ENCODE data around the gene IL20RA.
A peak's percentile ranks its signal among the peaks of the same experiment; 100 is the strongest.
"Not testable (repeated sequence)": the region's sequence is repeated elsewhere in the genome, so short reads cannot be mapped to it uniquely, and the experiment has no call there.

IL20RA gene, protein sequence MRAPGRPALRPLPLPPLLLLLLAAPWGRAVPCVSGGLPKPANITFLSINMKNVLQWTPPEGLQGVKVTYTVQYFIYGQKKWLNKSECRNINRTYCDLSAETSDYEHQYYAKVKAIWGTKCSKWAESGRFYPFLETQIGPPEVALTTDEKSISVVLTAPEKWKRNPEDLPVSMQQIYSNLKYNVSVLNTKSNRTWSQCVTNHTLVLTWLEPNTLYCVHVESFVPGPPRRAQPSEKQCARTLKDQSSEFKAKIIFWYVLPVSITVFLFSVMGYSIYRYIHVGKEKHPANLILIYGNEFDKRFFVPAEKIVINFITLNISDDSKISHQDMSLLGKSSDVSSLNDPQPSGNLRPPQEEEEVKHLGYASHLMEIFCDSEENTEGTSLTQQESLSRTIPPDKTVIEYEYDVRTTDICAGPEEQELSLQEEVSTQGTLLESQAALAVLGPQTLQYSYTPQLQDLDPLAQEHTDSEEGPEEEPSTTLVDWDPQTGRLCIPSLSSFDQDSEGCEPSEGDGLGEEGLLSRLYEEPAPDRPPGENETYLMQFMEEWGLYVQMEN

DNA sequence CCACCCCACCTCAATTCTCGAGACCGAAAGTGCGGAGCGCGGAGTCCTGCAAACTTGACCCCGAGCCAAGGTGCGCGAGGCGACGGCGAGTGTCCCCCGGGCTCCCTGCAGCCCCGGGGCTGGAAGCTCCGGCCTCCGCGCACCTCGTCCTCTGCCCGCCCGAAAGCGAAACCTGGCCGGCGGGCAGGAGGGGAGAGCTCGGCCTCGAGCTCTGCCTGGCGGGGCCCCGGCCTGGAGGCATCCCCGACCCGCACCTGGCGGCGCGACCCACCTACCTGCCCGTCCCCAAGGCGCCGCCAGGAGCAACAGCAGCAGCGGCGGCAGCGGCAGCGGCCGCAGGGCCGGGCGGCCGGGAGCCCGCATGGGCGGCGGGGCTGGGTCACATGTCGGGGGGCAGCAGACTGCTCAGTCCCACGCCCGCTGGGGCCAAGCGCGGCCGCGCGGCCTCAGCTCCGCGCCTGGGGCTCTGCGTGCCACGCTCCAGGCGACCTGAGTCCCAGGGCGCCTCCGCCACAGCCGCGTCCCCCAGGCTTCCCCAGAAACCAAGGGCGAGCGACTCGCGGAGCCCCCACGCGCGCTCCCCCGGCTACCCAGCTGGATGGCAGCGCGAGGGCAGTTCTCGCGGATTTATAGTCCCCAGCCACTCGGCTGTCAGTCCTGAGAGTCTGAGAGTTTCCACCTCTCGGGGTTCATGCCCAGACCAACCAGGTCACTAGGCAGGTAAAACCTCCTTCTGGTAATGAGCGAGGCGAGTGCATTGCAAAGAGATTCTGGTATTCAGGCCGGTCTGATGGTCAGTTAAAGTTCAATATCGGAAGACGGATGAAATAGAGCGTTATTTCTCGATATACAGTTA lies at the start of gene IL20RA:
IL20RA (minus strand) TSS at position 600 of the 856 bp plus-strand sequence; CDS start at position 363, 237 bp downstream.
- DNase-seq = peak; percentile 24

DNA sequence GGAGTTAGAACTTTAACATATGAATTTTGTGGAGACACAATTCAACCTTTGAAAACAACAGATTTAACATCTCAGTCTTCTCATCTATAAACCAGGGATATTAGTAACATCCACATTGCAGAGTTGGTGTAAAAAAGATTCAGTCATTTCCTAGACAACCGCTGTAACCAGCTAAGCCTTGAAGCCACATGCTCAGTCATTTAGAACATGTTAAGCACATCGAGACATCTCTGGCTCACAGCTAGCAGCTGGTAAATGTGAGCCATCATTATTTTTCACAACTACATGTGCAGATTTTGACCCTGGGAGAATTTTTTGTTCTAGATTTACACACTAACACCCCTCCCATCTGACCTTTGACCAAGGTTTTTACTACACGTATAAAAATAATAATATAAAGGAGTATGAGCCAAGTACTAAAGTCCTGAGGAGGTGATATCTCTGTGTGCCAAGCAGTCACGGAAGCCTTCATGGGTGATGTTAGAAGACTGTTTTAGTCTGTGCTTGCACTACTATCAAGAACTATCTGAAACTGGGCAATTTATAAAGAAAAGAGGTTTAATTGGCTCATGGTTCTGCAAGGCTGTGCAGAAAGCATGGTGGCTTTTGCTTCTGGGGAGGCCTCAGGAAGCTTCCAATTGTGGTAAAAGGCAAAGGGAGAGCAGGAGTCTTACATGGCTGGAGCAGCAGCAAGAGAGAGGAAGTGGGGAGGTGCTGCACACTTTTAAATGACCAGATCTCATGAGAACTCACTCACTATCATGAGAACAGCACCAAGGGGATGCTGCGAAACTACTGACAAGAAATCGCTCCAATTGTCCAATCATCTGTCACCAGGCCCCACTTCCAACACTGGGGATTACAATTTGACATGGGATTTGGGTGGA lies 48.7 kb upstream of the IL20RA start:
- DNase-seq = no peak

DNA sequence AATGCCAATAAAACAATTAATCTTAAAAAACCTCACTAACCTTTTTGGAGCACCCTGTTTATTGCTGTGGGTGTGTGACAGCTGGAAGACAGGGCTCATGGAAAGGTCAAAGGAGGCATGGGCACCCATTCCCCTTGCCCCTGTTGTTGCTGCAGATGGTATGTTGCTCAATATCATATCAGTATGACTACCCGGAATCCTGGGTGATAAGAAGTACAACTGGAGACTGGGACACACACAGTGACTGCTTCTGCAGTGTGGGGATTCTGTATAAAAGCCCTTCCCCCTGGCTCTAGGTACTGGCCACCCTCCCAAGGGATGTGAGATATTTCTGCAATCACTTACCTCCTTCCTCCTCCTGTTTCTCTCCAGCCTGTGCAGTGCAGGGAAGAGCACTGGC lies 47.3 kb upstream of the IL20RA start:
- no peak for DNase-seq

DNA sequence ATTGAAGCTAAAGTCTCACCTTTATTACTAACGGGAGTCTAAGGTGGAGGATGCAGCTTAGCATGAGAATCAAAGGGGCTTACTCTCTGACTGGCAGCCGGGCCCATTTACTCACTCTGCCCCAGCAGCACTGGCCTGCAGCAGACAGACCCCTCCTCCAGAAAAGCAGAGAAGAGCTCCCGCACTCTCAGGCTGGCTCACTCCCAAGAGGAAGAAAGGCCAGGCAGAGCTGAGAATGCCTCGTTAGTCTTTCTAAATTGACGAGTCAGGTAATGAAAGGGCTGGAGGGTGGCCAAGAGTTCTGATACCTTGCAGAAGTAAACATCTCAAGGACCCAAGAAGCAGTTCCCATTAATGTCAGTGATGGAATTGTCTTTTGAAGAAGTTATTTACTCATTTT lies 44.5 kb upstream of the IL20RA start:
- no peak for DNase-seq

DNA sequence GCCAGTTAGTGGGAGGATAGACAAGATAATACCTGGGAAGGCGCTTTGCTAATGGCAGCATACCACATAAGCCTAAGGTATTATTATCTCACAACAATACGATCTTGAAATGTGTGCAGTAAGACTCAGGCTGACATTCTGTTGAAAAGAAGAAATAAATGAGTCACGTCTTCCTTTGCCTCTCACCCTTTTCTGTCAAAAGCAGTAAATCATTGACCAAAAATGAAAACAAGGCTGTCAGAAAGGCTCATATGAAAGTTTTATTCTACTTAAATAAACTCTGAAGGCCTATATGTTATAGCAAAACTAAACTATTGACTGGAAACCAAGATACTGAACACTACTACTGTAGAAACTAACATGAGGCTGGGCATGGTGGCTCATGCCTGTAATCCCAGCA lies 43.1 kb upstream of the IL20RA start:
- no peak for DNase-seq

DNA sequence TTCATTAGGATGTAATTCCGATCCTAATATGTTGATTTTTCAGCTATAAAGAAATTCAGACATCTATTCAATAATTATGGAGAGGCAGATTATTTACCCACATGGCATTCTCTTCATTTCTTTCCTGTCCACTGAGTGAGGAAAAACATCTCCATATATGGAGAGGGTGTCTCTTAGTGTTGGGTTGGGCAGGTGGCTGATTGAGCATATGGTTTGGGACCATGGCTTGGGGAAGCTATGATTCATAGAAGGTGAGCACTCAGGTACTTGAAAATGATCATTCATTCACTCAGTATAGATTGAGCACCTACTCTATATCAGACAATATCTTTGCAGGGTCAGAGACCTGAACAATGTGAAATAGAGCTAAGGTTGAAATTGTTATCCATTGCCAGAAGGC lies 41.3 kb upstream of the IL20RA start:
- no peak for DNase-seq

DNA sequence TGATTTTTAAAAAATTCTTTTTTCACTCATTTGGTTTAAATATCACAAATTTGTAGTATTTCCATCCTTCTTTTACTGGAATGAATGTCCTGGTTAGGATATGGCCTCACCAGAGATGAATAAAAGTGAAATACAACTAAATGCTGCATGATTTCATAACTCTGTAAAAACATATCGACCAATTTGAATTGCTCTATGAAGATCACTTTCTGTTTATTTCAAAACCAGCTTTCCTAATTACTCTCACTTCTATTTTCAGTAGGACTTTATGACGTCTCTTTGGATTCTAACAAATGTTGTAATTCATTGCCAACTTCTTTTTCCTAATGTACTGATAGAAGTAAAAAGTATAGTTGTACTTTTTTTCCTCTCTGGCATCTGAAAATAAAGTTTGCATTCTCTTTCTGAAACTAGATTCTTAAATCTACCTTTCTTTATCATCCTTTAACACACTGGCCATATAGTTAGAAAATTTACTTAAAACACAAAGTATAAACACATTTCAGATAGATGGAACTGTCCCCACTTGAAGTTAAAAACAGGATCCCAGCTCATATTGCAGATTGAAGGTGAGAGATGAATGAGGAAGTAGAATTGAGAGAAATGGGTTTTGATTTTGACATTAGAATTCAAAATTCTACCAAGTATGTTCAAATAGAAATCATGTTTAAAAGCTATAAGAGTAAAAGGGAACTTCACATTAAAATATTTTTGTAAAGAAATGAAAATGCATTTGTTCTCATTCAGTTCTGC lies 40.3 kb upstream of the IL20RA start:
- no peak for DNase-seq

DNA sequence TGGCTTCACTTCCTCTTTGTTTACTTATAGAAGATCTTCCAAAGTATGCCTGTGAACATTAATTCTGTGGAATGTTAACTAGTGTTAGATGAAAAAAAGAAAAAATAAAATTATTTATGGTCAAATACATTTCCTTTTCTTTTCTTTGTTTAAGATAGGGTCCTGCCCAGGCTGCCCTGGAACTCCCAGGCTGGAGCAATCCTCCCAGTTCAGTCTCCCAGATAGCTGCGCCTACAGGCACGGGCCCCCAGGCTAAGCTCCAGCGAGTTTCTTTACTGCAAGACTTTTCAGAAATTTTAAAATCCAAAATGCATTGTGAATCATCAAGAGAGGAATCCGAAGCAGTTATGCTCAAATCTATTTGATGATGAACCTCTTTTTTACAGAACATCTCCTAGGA lies 39.3 kb upstream of the IL20RA start:
- no peak for DNase-seq

DNA sequence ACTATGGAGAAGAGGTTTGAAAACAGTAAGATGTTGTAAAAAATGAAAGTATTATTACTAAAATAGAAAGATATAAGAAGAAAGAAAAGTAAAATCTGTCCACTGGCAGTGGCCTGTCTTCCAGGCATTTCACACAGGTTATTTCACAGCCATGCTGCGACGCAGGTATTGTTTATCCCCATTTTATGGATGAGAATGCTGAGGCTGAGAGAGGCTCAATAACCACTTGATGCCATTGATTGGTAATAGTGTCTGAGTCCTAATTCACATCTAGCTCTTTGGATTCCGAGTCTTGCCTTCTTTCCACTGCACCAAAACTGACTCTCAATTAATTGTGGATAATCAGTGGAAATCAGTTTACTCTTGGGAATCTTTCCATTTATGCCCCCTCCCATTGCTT lies 37.2 kb upstream of the IL20RA start:
- DNase-seq = no peak

DNA sequence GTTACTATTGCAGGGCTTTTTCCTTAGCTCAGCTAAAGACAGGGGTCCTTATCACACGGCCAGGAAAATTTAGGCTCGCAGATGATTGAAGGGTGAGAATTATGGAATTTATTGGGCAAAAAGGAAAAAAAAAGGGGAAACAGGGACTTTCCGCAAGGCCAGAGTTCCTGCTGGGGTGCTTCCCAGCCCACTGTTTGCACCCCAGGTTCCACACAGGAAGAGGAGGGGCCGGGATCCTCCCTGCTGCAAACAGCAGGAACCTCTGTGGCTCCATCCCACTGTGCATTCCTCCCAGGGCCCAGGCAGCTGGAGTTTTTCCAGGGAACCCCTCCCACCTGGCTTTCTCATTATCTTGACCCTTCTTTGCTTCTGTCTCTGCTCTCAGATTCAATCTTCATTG lies 35.9 kb upstream of the IL20RA start:
- no peak for DNase-seq

DNA sequence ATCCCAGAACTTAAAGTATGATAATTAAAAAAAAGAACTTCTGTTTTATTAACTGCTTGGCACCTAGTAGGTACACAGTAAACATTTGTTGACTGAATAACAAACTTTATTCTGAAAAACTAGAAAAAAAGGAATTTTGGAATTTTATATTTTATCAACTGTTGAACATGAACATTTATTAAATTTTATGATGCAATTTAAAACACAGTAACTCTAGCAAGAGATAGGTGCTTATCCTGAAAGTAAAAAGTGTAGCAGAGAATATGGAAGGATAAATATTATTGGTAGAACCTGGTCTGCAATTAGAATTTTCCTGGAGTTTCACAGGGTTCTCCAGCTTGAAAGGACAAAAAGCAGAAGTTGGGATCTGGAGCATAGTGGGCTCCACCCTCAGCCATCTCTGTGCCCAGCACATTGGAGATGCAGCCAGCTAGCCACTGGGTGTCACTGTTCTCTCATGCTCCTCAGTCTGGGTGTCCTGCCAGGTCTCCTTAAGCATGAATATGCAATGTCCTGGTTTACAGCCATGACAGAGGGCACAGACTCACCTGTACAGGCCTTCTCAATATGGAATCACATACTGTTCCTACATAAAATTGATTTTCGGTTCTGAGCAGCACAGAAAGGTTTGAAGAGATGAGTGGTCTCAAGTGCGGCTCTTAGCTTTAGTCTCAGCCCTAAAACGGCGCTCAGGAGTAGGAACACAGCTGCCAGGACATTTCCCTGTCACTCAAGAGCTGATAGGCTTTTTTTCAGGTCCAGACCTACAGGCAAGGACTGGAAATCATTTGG lies 31.7 kb upstream of the IL20RA start:
- peak; percentile 58 for DNase-seq

DNA sequence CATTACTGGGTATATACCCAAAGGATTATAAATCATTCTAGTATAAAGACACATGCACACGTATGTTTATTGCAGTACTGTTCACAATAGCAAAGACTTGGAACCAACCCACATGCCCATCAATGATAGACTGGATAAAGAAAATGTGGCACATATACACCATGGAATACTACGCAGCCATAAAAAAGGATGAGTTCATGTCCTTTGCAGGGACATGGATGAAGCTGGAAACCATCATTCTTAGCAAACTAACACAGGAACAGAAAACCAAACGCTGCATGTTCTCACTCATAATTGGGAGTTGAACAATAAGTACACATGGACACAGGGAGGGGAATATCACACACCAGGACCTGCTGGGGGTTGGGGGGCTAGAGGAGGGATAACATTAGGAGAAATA lies 31.0 kb upstream of the IL20RA start:
- not testable (repeated sequence) for DNase-seq

DNA sequence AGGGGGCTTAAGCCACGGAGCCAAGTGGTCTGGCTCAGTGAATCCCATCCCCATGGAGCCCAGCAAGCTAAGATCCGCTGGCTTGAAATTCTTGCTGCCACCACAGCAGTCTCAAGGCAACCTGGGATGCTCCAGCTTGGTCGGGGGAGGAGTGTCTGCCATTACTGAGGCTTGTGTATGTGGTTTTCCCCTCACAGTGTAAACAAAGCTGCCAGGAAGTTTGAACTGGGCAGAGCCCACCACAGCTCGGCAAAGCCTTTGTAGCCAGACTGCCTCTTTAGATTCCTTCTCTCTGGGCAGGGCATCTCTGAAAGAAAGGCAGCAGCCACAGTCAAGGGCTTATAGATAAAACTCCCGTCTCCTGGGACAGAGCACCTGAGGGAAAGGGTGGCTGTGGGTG lies 25.5 kb upstream of the IL20RA start:
- no peak for DNase-seq

DNA sequence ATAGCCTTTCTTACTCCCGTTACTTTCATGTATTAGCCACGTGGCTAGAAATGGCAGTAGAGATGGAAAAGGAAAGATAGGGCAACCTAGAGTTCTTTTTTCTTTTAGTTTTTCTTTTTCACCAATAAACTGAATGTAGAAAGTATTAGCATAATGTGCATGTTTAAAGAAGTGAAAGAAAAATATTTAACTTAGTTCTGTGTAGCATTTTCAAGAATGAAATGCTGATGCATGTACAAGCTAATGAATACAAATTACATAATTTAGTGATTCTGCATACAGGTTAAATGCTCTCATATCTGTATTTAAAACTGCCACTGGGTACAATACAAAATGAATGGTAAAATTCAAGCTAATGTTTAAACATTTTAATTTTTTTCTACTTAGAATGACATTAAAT lies 22.6 kb upstream of the IL20RA start:
- DNase-seq = no peak

DNA sequence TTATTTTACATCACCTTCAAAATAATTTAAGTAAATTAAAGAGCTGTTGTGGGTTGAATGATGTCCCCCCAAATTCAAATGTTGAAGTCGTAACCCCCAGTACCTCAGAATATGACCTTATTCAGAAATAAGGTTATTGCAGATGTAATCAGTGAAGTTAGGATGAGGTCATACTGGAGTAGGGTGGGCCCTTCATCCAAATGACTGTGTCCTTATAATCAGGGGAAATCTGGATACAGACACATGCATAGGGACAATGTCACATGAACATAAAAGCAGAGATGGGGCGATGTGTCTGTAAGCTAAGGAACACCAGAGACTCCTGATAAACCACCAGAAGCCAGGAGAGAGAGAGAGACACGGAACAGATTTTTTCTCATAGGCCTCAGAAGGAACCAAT lies 13.3 kb upstream of the IL20RA start:
- DNase-seq = no peak

DNA sequence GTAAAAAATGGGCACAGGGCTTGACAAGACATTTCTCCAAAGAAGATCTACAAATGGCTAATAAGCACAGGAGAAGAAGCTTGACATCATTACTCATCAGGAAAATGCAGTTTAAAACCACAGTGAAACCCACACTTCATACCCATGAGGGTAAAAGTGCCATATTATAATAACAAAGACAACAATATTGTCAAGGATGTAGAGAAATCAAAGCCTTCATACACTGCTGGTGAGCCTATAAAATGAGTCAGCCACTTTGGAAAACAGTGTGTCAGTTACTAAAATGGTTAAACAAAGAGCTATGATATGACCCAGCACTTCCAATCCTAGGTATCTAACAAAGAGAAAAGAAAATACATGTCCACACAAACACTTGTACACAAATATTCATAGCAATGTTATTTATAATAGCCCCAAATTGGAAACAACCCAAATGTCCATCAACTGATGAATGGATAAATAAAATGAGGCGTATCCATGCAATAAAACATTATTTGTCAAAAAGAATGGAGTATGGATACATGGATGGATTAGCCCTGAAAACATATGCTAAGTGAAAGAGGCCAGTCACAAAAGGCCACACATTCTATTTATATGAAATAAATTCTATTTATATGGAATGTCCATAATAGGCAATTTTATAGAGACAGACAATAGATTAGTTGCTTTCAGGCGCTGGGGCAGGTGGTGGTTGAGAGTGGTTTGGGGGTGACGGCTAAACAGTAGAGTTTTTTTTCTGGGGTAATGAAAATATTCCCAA lies 11.5 kb upstream of the IL20RA start:
- peak; percentile 4 for DNase-seq

DNA sequence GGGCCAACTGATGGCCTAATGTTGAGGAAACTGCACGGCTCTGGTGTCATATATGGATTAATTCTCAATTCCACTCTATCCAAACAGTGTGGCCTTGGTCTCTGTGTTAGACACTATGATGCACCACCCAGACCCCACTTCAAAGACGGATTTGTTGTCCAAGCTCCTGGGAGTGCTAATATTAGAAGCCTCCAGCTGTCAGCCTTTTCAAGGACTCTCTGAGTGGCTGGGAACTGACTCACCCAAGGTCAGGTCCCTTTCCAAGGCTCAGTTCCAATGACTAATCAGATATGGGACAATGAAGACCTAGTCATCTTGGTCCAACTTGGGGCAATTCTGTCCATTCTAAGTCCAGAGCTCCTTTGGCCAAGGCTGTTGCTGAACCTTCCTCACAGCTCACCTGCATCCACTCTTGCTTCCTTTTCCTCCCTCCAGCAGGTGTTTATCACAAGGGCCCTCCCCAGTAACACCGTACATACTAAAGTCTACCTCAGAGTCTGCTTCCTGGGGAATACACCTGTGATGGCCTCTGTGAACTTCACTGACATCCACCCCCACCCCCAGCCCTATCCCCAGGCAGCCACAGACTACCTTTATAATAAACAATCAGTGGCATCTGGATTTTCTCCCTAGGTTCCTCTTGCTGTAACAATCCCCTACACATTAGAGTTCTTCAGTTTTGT lies 7.2 kb upstream of the IL20RA start:
- DNase-seq = peak; percentile 8

DNA sequence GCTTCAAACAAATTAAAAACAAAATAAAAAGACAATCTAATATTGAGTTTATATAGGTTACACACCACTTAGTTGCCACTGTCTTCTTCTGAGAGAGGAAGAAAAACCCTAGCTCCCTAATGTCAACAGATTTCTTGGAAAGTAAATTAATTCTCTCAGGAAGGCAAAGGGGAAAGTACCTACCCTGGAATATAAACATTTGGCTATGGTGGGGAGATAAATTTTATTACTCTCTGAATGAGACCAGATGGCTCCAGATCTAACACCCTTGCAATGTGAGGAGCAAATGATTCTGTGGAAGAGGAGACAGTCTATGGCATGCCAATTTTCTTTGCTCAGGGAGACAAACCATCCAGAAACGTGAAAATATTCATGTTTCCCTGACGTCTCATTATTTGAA lies 4.3 kb upstream of the IL20RA start:
- no peak for DNase-seq

DNA sequence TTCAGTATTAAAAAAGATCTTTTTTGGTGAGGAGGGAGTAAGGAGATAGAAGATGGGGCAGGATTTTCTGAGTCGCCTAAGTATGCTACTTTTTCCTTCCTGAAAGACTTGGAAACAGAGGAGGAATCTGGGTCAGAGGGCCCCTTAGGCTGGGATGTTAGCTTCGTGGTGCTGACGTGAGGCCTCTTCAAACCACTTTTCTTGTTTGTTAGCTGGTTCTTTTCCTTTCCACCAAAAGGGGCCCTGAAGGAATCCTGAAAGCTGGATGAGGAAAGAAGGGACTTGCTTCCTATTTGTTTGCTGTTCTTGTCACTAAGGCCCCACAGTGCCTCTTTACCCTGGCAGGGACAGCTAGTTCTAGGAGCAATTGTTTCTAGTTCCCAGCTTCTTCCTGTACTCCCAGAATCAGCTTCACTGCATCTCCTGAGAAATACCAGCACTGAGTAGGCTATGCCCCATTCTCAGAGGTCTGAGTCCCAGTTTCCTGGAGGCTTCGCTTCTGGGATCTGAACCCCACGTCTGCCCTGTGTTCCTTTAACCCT lies 2.2 kb upstream of the IL20RA start:
- no peak for DNase-seq
